Left ventricle myocardium inferior (tissue), 1 donor: ENCODE measurements around the gene SDK1. TPM values are rescaled to one million over a fixed set of nuclear protein-coding genes. Genes with fewer than 3 reads are reported as not detected.

ENCODE experiments used
- DNase-seq: peaks from one replicate; pipeline ENCODE4 v3.0.0-alpha.2; 2020
- H3K27ac ChIP-seq: fragments of 200-600 bp; replicated peaks from 2 replicates; pipeline ENCODE4 v1.8.0; 2021
- H3K27me3 ChIP-seq: fragments of 200-600 bp; 2 replicates; pipeline ENCODE4 v1.8.0; 2021; ENCODE audit warnings: low read depth
- H3K36me3 ChIP-seq: fragments of 200-600 bp; 2 replicates; pipeline ENCODE4 v1.8.0; 2021
- H3K4me1 ChIP-seq: fragments of 200-600 bp; 2 replicates; pipeline ENCODE4 v1.8.0; 2021
- H3K4me3 ChIP-seq: fragments of 200-600 bp; 2 replicates; pipeline ENCODE4 v1.8.0; 2021; ENCODE audit warnings: mild to moderate bottlenecking, moderate library complexity
- H3K9me3 ChIP-seq: fragments of 200-600 bp; replicated peaks from 2 replicates; pipeline ENCODE4 v1.8.0; 2021
- CTCF ChIP-seq: fragments of 200-600 bp; IDR thresholded peaks from 2 replicates; pipeline ENCODE4 v1.8.0; 2021; ENCODE audit warnings: antibody characterized with exemption, mild to moderate bottlenecking, borderline replicate concordance
- intact Hi-C: fragments of 100-400 bp; cut with micrococcal nuclease; formaldehyde crosslinking; loops from one replicate; pipeline ENCODE4 v1.11.0; 2022
- total RNA-seq: library from RNA; stranded (reverse); fragmentation: NEBNext Ultra II Directional; extraction: Animal tissue kit (Norgen Biotek cat#: 25700); gene quantifications from one replicate; pipeline ENCODE4 v1.2.1, GENCODE V29; 2021
- donor health status: DM: no; HTN: yes; CAD: no; lungs with severe emphysema.

Gene SDK1
- total RNA-seq, 1 donor from 2014 or later, result 1.3 TPM

GRCh38 chr7:3464900-3465622 lies 164.0 kb downstream of the SDK1 start:
- DNase-seq, result no peak
- intact Hi-C loops, result no loop called here

DNA sequence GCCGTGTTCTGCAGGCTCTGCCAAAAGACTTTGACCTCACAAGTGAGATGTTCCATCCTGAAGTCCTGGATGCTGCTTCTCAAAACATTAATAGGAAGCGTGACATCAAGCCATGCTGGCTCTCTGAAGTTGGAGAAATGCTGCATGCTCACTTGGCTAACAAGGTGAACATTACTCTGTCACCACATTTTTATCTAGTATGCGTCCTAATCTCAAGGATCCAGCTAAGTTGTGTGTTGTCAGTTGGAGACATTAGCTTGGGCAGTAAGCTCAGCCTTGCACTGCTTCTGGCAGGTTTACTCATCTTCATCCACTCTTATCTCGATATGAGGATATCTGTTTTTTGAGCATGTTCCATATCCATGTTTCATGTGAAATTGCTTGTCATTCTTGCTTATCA lies 165.2 kb downstream of the SDK1 start:
- Histone ChIP-seq H3K36me3 (no peaks in the 10 kb centered on the region), H3K4me3 (no peak overlapping the region), H3K27ac (no peak overlapping the region), H3K4me1 (no peaks in the 10 kb centered on the region), H3K9me3 (no peaks in the 10 kb centered on the region), H3K27me3 (no peaks in the 10 kb centered on the region)
- no peak for DNase-seq
- intact Hi-C loops, result no loop called here
- TF ChIP-seq CTCF, result no peak

More at GRCh38 chr7:3464900-3465622, 164.0 kb downstream of the SDK1 start:
- Histone ChIP-seq H3K27ac (no peak overlapping the region), H3K4me1 (no peaks in the 10 kb centered on the region), H3K36me3 (no peaks in the 10 kb centered on the region), H3K9me3 (no peaks in the 10 kb centered on the region), H3K27me3 (no peaks in the 10 kb centered on the region), H3K4me3 (no peak overlapping the region)
- TF ChIP-seq CTCF, result no peak

DNA sequence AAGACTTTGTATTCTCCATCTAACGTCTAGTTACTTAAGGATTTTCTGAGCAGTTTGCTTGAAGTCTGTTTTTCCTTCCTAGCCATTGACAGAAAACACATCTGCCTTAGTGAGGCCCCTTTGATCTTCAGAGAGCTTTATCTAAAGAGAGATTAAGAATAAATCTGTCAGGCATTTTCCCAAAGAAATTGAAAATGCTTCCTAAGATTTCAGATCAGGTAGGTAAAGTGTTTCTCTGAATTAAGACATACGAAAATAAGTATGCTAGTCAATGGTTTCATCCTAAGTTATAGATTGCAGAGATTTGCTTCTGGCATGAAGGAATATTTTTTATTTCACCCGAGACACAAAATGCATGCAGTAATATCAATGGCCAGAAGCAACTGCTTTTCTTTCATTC lies 168.6 kb downstream of the SDK1 start:
- no peak overlapping the region for H3K4me3 ChIP-seq
- intact Hi-C loops, result no loop called here
- H3K27ac ChIP-seq, result no peak overlapping the region
- H3K9me3 ChIP-seq, result no peaks in the 10 kb centered on the region
- H3K27me3 ChIP-seq, result no peaks in the 10 kb centered on the region
- TF ChIP-seq CTCF, result no peak
- no peaks in the 10 kb centered on the region for H3K36me3 ChIP-seq
- DNase-seq, result no peak
- no peaks in the 10 kb centered on the region for H3K4me1 ChIP-seq

GRCh38 chr7:3480197-3480596 lies 179.1 kb downstream of the SDK1 start:
- no peak for TF ChIP-seq CTCF
- no peak overlapping the region for H3K4me3 ChIP-seq
- no peaks in the 10 kb centered on the region for H3K9me3 ChIP-seq
- no peaks in the 10 kb centered on the region for H3K36me3 ChIP-seq
- intact Hi-C loops, result no loop called here
- H3K27ac ChIP-seq, result no peak overlapping the region
- no peaks in the 10 kb centered on the region for H3K27me3 ChIP-seq
- DNase-seq, result no peak
- H3K4me1 ChIP-seq, result no peaks in the 10 kb centered on the region

DNA sequence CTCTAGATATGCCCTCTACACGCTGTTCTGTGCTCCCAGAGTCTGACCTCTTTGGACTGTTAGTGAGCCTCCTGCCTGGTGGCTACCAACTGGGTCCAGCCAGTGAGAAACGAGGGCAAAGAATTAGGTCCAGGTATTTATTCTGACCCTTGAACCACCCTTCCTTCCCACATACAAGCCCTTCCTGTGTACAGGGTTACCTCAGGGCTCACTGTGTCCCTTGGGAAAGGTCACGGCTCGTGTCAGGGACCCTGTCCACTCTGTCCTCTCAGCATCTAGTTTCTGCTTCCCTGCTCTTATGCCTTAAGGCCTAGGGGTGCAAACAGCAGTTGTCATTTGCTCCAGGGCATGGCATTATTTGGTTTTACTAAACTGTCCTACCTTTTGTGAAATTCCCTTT lies 180.4 kb downstream of the SDK1 start:
- intact Hi-C loops, result no loop called here
- TF ChIP-seq CTCF, result no peak
- Histone ChIP-seq H3K27me3 (no peaks in the 10 kb centered on the region), H3K27ac (no peak overlapping the region), H3K9me3 (no peaks in the 10 kb centered on the region), H3K4me1 (no peaks in the 10 kb centered on the region), H3K4me3 (no peak overlapping the region), H3K36me3 (no peaks in the 10 kb centered on the region)
- no peak for DNase-seq
